SW 1271 (cell line): ENCODE data around the gene EPHB1.

Source experiments
- DNase-seq, 2 experiments: peaks; one replicate each; lab custom pipeline; 2025; lab: John Stamatoyannopoulos, UW

EPHB1 gene

GRCh38 chr3:135133905-135134683, 339.0 kb downstream of the EPHB1 start:
- DNase-seq, result no peak

GRCh38 chr3:135134684-135135075, 339.6 kb downstream of the EPHB1 start:
- DNase-seq, result no peak

- no peak for DNase-seq
Measured at GRCh38 chr3:135135445-135135844, 340.4 kb downstream of the EPHB1 start.

GRCh38 chr3:135136361-135137100, 341.5 kb downstream of the EPHB1 start:
- DNase-seq, result no peak

GRCh38 chr3:135137296-135137695, 342.2 kb downstream of the EPHB1 start:
- no peak for DNase-seq

GRCh38 chr3:135138776-135139175, 343.7 kb downstream of the EPHB1 start:
- DNase-seq, result no peak

- no peak for DNase-seq
Measured at GRCh38 chr3:135140591-135140990, 345.5 kb downstream of the EPHB1 start.

GRCh38 chr3:135141160-135141559, 346.1 kb downstream of the EPHB1 start:
- no peak for DNase-seq

- DNase-seq, result no peak
Measured at GRCh38 chr3:135141672-135142071, 346.6 kb downstream of the EPHB1 start.

GRCh38 chr3:135142530-135142929, 347.5 kb downstream of the EPHB1 start:
- DNase-seq, result no peak

- DNase-seq, result no peak
Measured at GRCh38 chr3:135143474-135143873, 348.4 kb downstream of the EPHB1 start.

- DNase-seq, result no peak
Measured at GRCh38 chr3:135145581-135145980, 350.5 kb downstream of the EPHB1 start.

- DNase-seq, result no peak
Measured at GRCh38 chr3:135147657-135148056, 352.6 kb downstream of the EPHB1 start.

- no peak for DNase-seq
Measured at GRCh38 chr3:135148398-135149020, 353.4 kb downstream of the EPHB1 start.

GRCh38 chr3:135149707-135150681, 354.9 kb downstream of the EPHB1 start:
- DNase-seq, result no peak

- no peak for DNase-seq
Measured at GRCh38 chr3:135154186-135154585, 359.1 kb downstream of the EPHB1 start.

- DNase-seq, result no peak
Measured at GRCh38 chr3:135155228-135155627, 360.2 kb downstream of the EPHB1 start.

- DNase-seq, result no peak
Measured at GRCh38 chr3:135155791-135156190, 360.7 kb downstream of the EPHB1 start.

GRCh38 chr3:135157045-135157740, 362.1 kb downstream of the EPHB1 start:
- no peak for DNase-seq

- no peak for DNase-seq
Measured at GRCh38 chr3:135158520-135158919, 363.5 kb downstream of the EPHB1 start.

- DNase-seq, result no peak
Measured at GRCh38 chr3:135159681-135160247, 364.7 kb downstream of the EPHB1 start.
